RWPE1 (cell line): Measurements from ENCODE around the gene SLC25A26.

Experiments
- CTCF ChIA-PET: fragments of 350-600 bp; sonication (Branson Sonifier 250); formaldehyde crosslinking; extraction: SDS; loops from one replicate; lab custom pipeline; 2021; lab: Yijun Ruan, JAX
- POLR2A ChIA-PET: fragments of 400-600 bp; formaldehyde crosslinking; extraction: SDS; loops from one replicate; lab custom pipeline; 2020; ENCODE audit warnings: antibody characterized with exemption; ENCODE audit not compliant: low non-redundant PET; lab: Yijun Ruan, JAX
- DNase-seq: peaks from one replicate; pipeline ENCODE4 v3.0.0; 2012; ENCODE audit warnings: low spot score
- H3K27ac ChIP-seq: fragments of 450-650 bp; 2 replicates; pipeline ENCODE4 v1.5.1; 2017
- CTCF ChIP-seq: fragments of 450-650 bp; conservative IDR thresholded peaks from 2 replicates; pipeline ENCODE4 v1.5.1; 2017; ENCODE audit warnings: low read depth, mild to moderate bottlenecking

Gene SLC25A26

GRCh38 chr3:66407611-66408218, 186.9 kb downstream of the SLC25A26 start:
- ChIA-PET CTCF (interaction anchor here (0.5 to 1.3 kb wide), 9 partner anchors 9 to 415 kb away, joined by 3 to 8 read pairs (median 3); no protein-coding TSS in a partner anchor), POLR2A (no interaction called here)
- no peak overlapping the region for H3K27ac ChIP-seq
- peak; percentile 77 for DNase-seq
- TF ChIP-seq CTCF = peak; percentile 89

GRCh38 chr3:66409771-66410754, 189.3 kb downstream of the SLC25A26 start:
- POLR2A ChIA-PET = no interaction called here
- CTCF ChIA-PET = interaction anchor here (0.6 kb wide), 1 partner anchor 312 kb away, joined by 3 read pairs; no protein-coding TSS in a partner anchor
- no peak for DNase-seq

GRCh38 chr3:66410976-66411375, 190.2 kb downstream of the SLC25A26 start:
- ChIA-PET CTCF (interaction anchor here (0.5 kb wide), 1 partner anchor 244 kb away, joined by 3 read pairs; no protein-coding TSS in a partner anchor), POLR2A (no interaction called here)
- no peak overlapping the region for H3K27ac ChIP-seq
- TF ChIP-seq CTCF = no peak
- no peak for DNase-seq

More at GRCh38 chr3:66409771-66410754, 189.3 kb downstream of the SLC25A26 start:
- H3K27ac ChIP-seq = peak overlapping the region; percentile 29
- TF ChIP-seq CTCF = no peak

GRCh38 chr3:66411474-66411873, 190.7 kb downstream of the SLC25A26 start:
- no peak for DNase-seq
- H3K27ac ChIP-seq = no peak overlapping the region
- CTCF ChIA-PET = interaction anchor here (0.5 kb wide), 1 partner anchor 244 kb away, joined by 3 read pairs; no protein-coding TSS in a partner anchor
- POLR2A ChIA-PET = no interaction called here
- no peak for TF ChIP-seq CTCF

GRCh38 chr3:66411961-66412887, 191.4 kb downstream of the SLC25A26 start:
- no peak for DNase-seq
- ChIA-PET POLR2A (no interaction called here), CTCF (no interaction called here)
- TF ChIP-seq CTCF = no peak
- H3K27ac ChIP-seq = peak overlapping the region; percentile 5; the same call in 1 of the 2 replicates
